Liver (tissue), 3 donors: Measurements from ENCODE around the gene ZFX.

Source experiments
- CTCF ChIP-seq: fragments of 150-350 bp; IDR thresholded peaks from 2 replicates; pipeline ENCODE4 v1.5.1; 2017; ENCODE audit warnings: improper control_type of control experiment, low read depth, low read length; ENCODE audit not compliant: missing input control
- HNF4A ChIP-seq, 2 donors: conservative IDR thresholded peaks; 2 replicates each; pipeline ENCODE4 v1.6.1; 2016; ENCODE audit warnings: antibody characterized with exemption in 2 of 2, mild to moderate bottlenecking in 2 of 2
- JUND ChIP-seq, 2 donors: IDR thresholded peaks; 2 replicates each; pipeline ENCODE4 v1.6.1; 2016; ENCODE audit warnings: antibody characterized with exemption in 2 of 2
- RAD21 ChIP-seq, 2 donors: IDR thresholded peaks; 2 replicates each; pipeline ENCODE4 v1.6.1; 2016; ENCODE audit warnings: antibody characterized with exemption in 2 of 2, mild to moderate bottlenecking in 2 of 2
- REST ChIP-seq: IDR thresholded peaks from 2 replicates; pipeline ENCODE4 v1.6.1; 2016; ENCODE audit warnings: antibody characterized with exemption, mild to moderate bottlenecking
- RXRA ChIP-seq, 2 donors: IDR thresholded peaks; 2 replicates each; pipeline ENCODE4 v1.6.1; 2017 to 2018; ENCODE audit warnings: antibody characterized with exemption in 2 of 2, mild to moderate bottlenecking in 1 of 2
- SP1 ChIP-seq: IDR thresholded peaks from 2 replicates; pipeline ENCODE4 v1.6.1; 2018; ENCODE audit warnings: antibody characterized with exemption, mild to moderate bottlenecking
- TAF1 ChIP-seq: conservative IDR thresholded peaks from 2 replicates; pipeline ENCODE4 v1.6.1; 2016; ENCODE audit warnings: antibody characterized with exemption, mild to moderate bottlenecking
- YY1 ChIP-seq: IDR thresholded peaks from 2 replicates; pipeline ENCODE4 v1.6.1; 2016; ENCODE audit warnings: antibody characterized with exemption, mild to moderate bottlenecking
- ZBTB33 ChIP-seq: IDR thresholded peaks from 2 replicates; pipeline ENCODE4 v1.6.1; 2016; ENCODE audit warnings: antibody characterized with exemption
- donor health status: healthy.
- donor health status: healthy.

GRCh38 chrX:24202465-24203031 is 53.0 kb downstream of the ZFX start:
- no peak for TF ChIP-seq CTCF
- no peak for TF ChIP-seq TAF1
- no peak for TF ChIP-seq REST
- TF ChIP-seq RAD21 (IDR thresholded peaks at IDR 0.05), result no peak
- no peak for TF ChIP-seq SP1
- TF ChIP-seq ZBTB33, result no peak
- TF ChIP-seq RXRA (IDR thresholded peaks at IDR 0.05), result no peak
- no peak for TF ChIP-seq YY1
- no peak for TF ChIP-seq JUND (IDR thresholded peaks at IDR 0.05)
- no peak for TF ChIP-seq HNF4A (conservative IDR thresholded peaks at IDR 0.05)
